Dermis microvascular lymphatic vessel endothelial cell (primary cell): ENCODE measurements around the gene SEPTIN3. TPM values are rescaled to one million over a fixed set of nuclear protein-coding genes. Genes with fewer than 3 reads are reported as not detected.

Source experiments
- DNase-seq, 2 donors: peaks; one replicate each; pipeline versions ENCODE4 v3.0.0 to v3.0.0-alpha.2; 2010; ENCODE audit warnings: low read depth in 2 of 2
- total RNA-seq: library from RNA; depleted of rRNA; stranded (reverse); fragments of >200 nt; gene quantifications from 2 replicates; pipeline ENCODE4 v1.2.1, GENCODE V29; 2014

SEPTIN3 gene
- total RNA-seq, 1 donor from 2014 or later = under 0.01 TPM

DNA sequence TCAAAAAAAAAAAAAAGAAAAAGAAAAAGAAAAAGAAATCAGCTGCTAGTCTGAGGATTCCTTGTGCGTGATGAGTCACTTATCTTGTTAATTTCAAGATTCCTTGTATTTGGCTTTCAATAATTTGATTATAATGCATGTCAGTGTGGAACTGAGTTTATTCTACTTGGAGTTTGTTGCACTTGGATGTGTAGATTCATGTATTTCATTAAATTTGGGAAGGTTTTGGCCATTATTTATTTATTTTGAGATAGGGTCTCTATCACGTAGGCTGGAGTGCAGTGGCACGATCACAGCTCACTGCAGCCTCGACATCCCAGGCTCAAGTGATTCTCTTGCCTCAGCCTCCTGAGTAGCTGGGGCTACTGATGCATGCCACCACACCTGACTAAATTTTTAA lies 44.1 kb downstream of the SEPTIN3 start:
- DNase-seq = no peak

DNA sequence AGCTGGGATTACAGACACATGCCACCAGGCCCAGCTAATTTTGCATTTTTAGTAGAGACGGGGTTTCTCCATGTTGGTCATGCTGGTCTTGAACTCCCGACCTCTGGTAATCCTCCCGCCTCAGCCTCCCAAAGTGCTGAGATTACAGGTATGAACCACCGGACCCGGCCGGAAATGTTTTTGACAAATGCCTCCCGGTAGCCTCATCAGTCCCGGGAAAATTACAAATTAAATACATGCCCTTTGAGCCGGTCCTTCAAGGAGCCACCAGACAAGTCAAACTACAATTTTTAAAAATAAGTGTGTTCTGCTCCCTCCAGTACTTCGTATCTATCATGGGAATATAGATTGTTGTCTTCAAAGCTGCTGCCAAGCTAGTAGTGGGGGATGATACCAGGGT lies 46.9 kb downstream of the SEPTIN3 start:
- no peak for DNase-seq

DNA sequence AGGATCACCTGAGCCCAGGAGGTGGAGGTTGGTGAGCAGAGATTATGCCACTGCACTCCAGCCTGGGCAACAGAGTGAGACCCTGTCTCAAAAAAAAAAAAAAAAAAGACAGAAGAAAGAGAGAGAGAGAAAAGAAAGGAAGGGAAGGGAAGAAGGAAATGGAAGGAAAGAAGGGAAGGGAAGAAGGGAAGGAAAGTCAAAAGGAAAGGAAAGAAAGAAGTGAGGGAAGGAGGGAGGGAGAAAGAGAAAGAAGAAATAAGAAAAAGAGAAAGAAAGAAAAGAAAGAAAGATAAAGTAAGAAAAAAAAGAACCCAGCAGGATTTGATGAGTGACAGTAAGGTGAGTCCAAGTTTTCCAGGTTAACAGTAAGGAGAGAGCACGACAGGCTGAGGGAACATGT lies 49.0 kb downstream of the SEPTIN3 start:
- no peak for DNase-seq

Other genes with a start within 250 kb of the SEPTIN3 start
- 3.7 and 4.2 TPM in 2 replicates for gene CCDC134, start 168.8 kb upstream of the SEPTIN3 start, total RNA-seq
- gene SREBF2, start 136.3 kb upstream of the SEPTIN3 start, total RNA-seq = 41.0 and 68.7 TPM in 2 replicates
- gene SHISA8, start 54.4 kb upstream of the SEPTIN3 start, total RNA-seq = not detected in 2 replicates
- gene TNFRSF13C, start 42.6 kb upstream of the SEPTIN3 start, total RNA-seq = under 0.01 TPM in 2 replicates
- 14.4 and 30.0 TPM in 2 replicates for gene CENPM, start 22.3 kb upstream of the SEPTIN3 start, total RNA-seq
- gene WBP2NL, start 29.3 kb downstream of the SEPTIN3 start, total RNA-seq = not detected in 2 replicates
- 21.7 TPM in 2 replicates for gene NAGA, start 101.4 kb downstream of the SEPTIN3 start, total RNA-seq
- 13.4 and 31.1 TPM in 2 replicates for gene PHETA2, start 104.8 kb downstream of the SEPTIN3 start, total RNA-seq
- 8.0 and 11.5 TPM in 2 replicates for gene SMDT1, start 110.3 kb downstream of the SEPTIN3 start, total RNA-seq
- gene NDUFA6, start 121.3 kb downstream of the SEPTIN3 start, total RNA-seq = 35.7 and 45.6 TPM in 2 replicates
- gene CYP2D6, start 161.4 kb downstream of the SEPTIN3 start, total RNA-seq = 0.13 TPM in 2 replicates